ENCODE results near the gene AGPAT1.
"Not testable (repeated sequence)": the region's sequence is repeated elsewhere in the genome, so short reads cannot be mapped to it uniquely, and the experiment has no call there.

AGPAT1 gene

GRCh38 chr6:32149932-32150870 is 25.7 kb downstream of the AGPAT1 start:
- TF ChIP-seq, protein P1, sequence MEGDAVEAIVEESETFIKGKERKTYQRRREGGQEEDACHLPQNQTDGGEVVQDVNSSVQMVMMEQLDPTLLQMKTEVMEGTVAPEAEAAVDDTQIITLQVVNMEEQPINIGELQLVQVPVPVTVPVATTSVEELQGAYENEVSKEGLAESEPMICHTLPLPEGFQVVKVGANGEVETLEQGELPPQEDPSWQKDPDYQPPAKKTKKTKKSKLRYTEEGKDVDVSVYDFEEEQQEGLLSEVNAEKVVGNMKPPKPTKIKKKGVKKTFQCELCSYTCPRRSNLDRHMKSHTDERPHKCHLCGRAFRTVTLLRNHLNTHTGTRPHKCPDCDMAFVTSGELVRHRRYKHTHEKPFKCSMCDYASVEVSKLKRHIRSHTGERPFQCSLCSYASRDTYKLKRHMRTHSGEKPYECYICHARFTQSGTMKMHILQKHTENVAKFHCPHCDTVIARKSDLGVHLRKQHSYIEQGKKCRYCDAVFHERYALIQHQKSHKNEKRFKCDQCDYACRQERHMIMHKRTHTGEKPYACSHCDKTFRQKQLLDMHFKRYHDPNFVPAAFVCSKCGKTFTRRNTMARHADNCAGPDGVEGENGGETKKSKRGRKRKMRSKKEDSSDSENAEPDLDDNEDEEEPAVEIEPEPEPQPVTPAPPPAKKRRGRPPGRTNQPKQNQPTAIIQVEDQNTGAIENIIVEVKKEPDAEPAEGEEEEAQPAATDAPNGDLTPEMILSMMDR (IDR thresholded peaks at IDR 0.05; ENCODE audit: extremely low read depth, missing control alignments): no peak
- DNase-seq (ENCODE audit: low spot score): no peak

DNA sequence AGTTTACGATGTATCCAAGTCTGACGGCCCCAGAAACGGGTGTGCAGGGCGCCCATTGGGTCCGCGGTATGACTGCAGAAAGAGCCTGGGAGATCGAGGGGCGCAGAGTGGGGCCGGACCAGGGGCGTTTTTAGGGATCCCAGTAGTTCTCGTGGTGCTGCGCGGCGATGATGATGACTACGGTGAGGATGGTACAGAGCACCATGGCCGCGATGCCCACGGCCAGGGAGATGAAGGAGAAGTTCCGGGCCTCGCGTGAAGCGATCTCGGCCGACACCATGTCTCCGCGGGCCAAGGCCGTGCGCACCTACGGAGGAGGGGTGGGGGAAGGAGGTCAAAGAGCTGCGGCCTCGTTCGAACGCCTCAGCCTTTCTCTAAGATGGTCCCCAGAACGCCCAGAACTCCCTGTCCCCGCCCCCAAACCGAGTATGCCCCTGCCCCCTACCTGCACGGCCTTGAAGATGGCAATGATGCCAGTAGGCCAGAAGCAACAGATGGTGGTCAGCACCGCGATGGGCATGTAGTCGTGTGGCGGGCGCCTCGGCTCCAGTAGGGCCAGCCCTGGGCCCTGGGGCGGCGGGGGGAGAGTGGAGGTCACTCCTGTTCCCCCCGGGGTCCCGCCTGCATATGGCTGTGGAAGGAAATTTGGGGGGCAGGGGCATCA is 26.7 kb downstream of the AGPAT1 start:
- TF ChIP-seq, protein P1 (IDR thresholded peaks at IDR 0.05; ENCODE audit: extremely low read depth, missing control alignments): no peak

GRCh38 chr6:32148289-32149091 is 27.4 kb downstream of the AGPAT1 start:
- DNase-seq (ENCODE audit: low spot score): no peak
- TF ChIP-seq, protein P1 (IDR thresholded peaks at IDR 0.05; ENCODE audit: extremely low read depth, missing control alignments): no peak

More for the DNA sequence above, 26.7 kb downstream of the AGPAT1 start:
- no peak for DNase-seq (ENCODE audit: low spot score)

DNA sequence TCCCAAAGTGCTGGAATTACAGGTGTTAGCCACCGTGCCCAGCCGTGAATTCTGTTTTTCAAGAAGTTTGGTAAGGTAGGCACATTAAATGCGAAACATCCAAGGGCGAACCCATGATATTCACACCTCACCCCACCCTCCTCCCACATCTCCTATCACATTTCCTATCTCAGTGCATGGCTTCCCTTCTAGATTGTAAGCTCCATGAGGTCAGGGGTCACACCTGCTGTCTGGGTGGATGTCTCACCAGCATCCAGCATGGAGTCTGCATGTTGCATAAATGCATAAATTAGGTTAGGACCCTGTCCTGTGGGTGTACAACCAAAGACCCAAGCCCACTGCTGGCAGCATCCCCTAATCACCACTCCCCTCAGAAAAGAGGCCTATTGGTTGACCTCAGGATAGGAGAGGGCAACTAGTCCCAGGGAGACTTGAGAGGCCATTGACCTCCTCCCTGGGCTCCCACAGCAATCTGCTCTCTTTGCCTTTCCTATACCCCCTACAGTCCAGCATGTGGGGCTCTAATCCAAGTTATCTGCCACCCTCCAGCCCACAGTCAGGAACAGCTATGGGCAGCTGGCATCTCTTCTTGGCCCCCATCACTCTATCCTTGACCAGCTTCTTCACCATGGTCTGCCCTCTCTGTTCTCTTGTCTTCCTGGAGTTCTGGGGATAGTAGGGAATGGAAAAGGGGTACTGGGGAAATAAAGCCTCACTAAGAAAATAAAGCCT is 28.3 kb downstream of the AGPAT1 start:
- no peak for DNase-seq (ENCODE audit: low spot score)

GRCh38 chr6:32146687-32147086 is 29.2 kb downstream of the AGPAT1 start:
- DNase-seq (ENCODE audit: low spot score): no peak
- TF ChIP-seq, protein P1 (IDR thresholded peaks at IDR 0.05; ENCODE audit: extremely low read depth, missing control alignments): no peak

More for the DNA sequence above, 28.3 kb downstream of the AGPAT1 start:
- TF ChIP-seq, protein P1 (IDR thresholded peaks at IDR 0.05; ENCODE audit: extremely low read depth, missing control alignments): no peak

- DNase-seq (ENCODE audit: low spot score): no peak
- TF ChIP-seq, protein P1 (IDR thresholded peaks at IDR 0.05; ENCODE audit: extremely low read depth, missing control alignments): no peak
Measured at GRCh38 chr6:32146287-32146686, 29.6 kb downstream of the AGPAT1 start.

DNA sequence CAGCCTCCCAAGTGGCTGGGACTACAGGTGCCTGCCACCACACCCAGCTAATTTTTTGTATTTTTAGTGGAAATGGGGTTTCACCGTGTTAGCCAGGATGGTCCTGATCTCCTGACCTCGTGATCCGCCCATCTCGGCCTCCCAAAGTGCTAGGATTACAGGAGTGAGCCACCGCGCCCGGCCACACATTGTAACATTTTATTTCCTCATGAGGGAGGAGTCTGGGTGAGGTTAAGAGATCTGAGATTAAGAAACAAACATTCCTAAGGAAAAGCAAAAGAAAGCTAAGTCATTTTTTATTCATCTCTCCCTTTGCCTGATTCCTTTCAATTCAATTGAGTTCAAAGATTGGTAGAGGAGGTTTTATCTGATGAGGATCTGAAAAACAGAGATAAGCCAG is 31.6 kb downstream of the AGPAT1 start:
- not testable (repeated sequence) for DNase-seq (ENCODE audit: low spot score)

Data from GM20000 (cell line).